ENCODE results near the gene SLC18B1. TPM values are rescaled to one million over a fixed set of nuclear protein-coding genes. Genes with fewer than 3 reads are reported as not detected.

SLC18B1 gene
- total and polyA plus RNA-seq, 2 of the 13 experiments (the other 11 are each of a cell fraction or from before 2014, with no cell fraction given): 11.4 to 13.8 TPM

- TF ChIP-seq, protein P1, sequence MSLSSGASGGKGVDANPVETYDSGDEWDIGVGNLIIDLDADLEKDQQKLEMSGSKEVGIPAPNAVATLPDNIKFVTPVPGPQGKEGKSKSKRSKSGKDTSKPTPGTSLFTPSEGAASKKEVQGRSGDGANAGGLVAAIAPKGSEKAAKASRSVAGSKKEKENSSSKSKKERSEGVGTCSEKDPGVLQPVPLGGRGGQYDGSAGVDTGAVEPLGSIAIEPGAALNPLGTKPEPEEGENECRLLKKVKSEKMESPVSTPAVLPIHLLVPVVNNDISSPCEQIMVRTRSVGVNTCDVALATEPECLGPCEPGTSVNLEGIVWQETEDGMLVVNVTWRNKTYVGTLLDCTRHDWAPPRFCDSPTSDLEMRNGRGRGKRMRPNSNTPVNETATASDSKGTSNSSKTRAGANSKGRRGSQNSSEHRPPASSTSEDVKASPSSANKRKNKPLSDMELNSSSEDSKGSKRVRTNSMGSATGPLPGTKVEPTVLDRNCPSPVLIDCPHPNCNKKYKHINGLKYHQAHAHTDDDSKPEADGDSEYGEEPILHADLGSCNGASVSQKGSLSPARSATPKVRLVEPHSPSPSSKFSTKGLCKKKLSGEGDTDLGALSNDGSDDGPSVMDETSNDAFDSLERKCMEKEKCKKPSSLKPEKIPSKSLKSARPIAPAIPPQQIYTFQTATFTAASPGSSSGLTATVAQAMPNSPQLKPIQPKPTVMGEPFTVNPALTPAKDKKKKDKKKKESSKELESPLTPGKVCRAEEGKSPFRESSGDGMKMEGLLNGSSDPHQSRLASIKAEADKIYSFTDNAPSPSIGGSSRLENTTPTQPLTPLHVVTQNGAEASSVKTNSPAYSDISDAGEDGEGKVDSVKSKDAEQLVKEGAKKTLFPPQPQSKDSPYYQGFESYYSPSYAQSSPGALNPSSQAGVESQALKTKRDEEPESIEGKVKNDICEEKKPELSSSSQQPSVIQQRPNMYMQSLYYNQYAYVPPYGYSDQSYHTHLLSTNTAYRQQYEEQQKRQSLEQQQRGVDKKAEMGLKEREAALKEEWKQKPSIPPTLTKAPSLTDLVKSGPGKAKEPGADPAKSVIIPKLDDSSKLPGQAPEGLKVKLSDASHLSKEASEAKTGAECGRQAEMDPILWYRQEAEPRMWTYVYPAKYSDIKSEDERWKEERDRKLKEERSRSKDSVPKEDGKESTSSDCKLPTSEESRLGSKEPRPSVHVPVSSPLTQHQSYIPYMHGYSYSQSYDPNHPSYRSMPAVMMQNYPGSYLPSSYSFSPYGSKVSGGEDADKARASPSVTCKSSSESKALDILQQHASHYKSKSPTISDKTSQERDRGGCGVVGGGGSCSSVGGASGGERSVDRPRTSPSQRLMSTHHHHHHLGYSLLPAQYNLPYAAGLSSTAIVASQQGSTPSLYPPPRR (CRISPR knock-in tag; IDR thresholded peaks at IDR 0.05; ENCODE audit: borderline replicate concordance): no peak
- TF ChIP-seq ZNF775 (CRISPR knock-in tag; IDR thresholded peaks at IDR 0.05; ENCODE audit: borderline replicate concordance) (no peak), ZNF703 (CRISPR knock-in tag; IDR thresholded peaks at IDR 0.05; ENCODE audit: borderline replicate concordance) (no peak), ATAD3A (CRISPR knock-in tag; IDR thresholded peaks at IDR 0.05) (no peak), ZC3H13 (CRISPR knock-in tag; IDR thresholded peaks at IDR 0.05) (no peak), ZSCAN29 (CRISPR knock-in tag; conservative IDR thresholded peaks at IDR 0.05) (no peak), EHMT2 (IDR thresholded peaks at IDR 0.05; ENCODE audit: borderline replicate concordance, low read depth, low read length) (no peak), SALL1 (CRISPR knock-in tag; IDR thresholded peaks at IDR 0.05) (peak; percentile 19; the same call in 1 of the 2 replicates), ZNF337 (CRISPR knock-in tag; IDR thresholded peaks at IDR 0.05; ENCODE audit: borderline replicate concordance, low read depth) (no peak), MYC (CRISPR knock-in tag; IDR thresholded peaks at IDR 0.05; ENCODE audit: borderline replicate concordance) (no peak), RXRB (CRISPR knock-in tag; IDR thresholded peaks at IDR 0.05; ENCODE audit: borderline replicate concordance) (peak; percentile 24), PRPF4 (IDR thresholded peaks at IDR 0.05; ENCODE audit: low read depth, low read length, poor library complexity, severe bottlenecking) (no peak), ZNF792 (CRISPR knock-in tag; IDR thresholded peaks at IDR 0.05) (no peak), ZFP36 (IDR thresholded peaks at IDR 0.05; ENCODE audit: borderline replicate concordance, low read depth, low read length, partially characterized antibody) (no peak), ZNF678 (CRISPR knock-in tag; IDR thresholded peaks at IDR 0.05) (no peak), ZNF710 (CRISPR knock-in tag; IDR thresholded peaks at IDR 0.05; ENCODE audit: borderline replicate concordance) (no peak)
- TF ChIP-seq, protein P2, sequence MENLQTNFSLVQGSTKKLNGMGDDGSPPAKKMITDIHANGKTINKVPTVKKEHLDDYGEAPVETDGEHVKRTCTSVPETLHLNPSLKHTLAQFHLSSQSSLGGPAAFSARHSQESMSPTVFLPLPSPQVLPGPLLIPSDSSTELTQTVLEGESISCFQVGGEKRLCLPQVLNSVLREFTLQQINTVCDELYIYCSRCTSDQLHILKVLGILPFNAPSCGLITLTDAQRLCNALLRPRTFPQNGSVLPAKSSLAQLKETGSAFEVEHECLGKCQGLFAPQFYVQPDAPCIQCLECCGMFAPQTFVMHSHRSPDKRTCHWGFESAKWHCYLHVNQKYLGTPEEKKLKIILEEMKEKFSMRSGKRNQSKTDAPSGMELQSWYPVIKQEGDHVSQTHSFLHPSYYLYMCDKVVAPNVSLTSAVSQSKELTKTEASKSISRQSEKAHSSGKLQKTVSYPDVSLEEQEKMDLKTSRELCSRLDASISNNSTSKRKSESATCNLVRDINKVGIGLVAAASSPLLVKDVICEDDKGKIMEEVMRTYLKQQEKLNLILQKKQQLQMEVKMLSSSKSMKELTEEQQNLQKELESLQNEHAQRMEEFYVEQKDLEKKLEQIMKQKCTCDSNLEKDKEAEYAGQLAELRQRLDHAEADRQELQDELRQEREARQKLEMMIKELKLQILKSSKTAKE (CRISPR knock-in tag; IDR thresholded peaks at IDR 0.05; ENCODE audit: borderline replicate concordance): no peak
- TF ChIP-seq, protein P3, sequence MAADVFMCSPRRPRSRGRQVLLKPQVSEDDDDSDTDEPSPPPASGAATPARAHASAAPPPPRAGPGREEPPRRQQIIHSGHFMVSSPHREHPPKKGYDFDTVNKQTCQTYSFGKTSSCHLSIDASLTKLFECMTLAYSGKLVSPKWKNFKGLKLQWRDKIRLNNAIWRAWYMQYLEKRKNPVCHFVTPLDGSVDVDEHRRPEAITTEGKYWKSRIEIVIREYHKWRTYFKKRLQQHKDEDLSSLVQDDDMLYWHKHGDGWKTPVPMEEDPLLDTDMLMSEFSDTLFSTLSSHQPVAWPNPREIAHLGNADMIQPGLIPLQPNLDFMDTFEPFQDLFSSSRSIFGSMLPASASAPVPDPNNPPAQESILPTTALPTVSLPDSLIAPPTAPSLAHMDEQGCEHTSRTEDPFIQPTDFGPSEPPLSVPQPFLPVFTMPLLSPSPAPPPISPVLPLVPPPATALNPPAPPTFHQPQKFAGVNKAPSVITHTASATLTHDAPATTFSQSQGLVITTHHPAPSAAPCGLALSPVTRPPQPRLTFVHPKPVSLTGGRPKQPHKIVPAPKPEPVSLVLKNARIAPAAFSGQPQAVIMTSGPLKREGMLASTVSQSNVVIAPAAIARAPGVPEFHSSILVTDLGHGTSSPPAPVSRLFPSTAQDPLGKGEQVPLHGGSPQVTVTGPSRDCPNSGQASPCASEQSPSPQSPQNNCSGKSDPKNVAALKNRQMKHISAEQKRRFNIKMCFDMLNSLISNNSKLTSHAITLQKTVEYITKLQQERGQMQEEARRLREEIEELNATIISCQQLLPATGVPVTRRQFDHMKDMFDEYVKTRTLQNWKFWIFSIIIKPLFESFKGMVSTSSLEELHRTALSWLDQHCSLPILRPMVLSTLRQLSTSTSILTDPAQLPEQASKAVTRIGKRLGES (CRISPR knock-in tag; IDR thresholded peaks at IDR 0.05; ENCODE audit: borderline replicate concordance): no peak
These were observed 49.3 kb downstream of the SLC18B1 start (continued) for GRCh38 chr6:132749111-132749510.

Measured in HepG2 (cell line).